WTC11 (cell line): ENCODE measurements around the gene TMEM165. TPM values are rescaled to one million over a fixed set of nuclear protein-coding genes. Genes with fewer than 3 reads are reported as not detected.

Experiments used
- ATAC-seq: fragments of 200-7000 bp; cut with Tn5 transposase; 2 replicates; pipeline ENCODE4 v1.10.0; 2021; ENCODE audit warnings: mild to moderate bottlenecking, moderate library complexity
- CTCF ChIA-PET: fragments of 300-600 bp; sonication (Branson Sonifier 250); formaldehyde crosslinking; loops from one replicate; lab custom pipeline; 2021; ENCODE audit warnings: antibody characterized with exemption; lab: Charles Lee
- POLR2A ChIA-PET: fragments of 350-600 bp; sonication (Branson Sonifier 250); formaldehyde crosslinking; loops from one replicate; lab custom pipeline; 2021; ENCODE audit warnings: antibody characterized with exemption; lab: Charles Lee
- DNase-seq: peaks from one replicate; pipeline ENCODE4 v3.0.0; 2021; ENCODE audit warnings: low spot score
- H3K27ac Mint-ChIP-seq: 2 replicates; pipeline ENCODE4 v1.8.0; 2021; ENCODE audit warnings: mixed read lengths
- H3K27me3 Mint-ChIP-seq: 2 replicates; pipeline ENCODE4 v1.8.0; 2021; ENCODE audit warnings: low read depth, mild to moderate bottlenecking, moderate library complexity, mixed read lengths
- H3K36me3 Mint-ChIP-seq: 2 replicates; pipeline ENCODE4 v1.8.0; 2021; ENCODE audit warnings: mixed read lengths
- H3K4me1 Mint-ChIP-seq: 2 replicates; pipeline ENCODE4 v1.8.0; 2022; ENCODE audit warnings: mixed read lengths
- H3K4me3 Mint-ChIP-seq: 2 replicates; pipeline ENCODE4 v1.8.0; 2021; ENCODE audit warnings: mild to moderate bottlenecking, moderate library complexity, mixed read lengths
- H3K9me3 Mint-ChIP-seq: 2 replicates; pipeline ENCODE4 v1.8.0; 2021; ENCODE audit warnings: mixed read lengths
- ATF3 ChIP-seq: sonication (generic); formaldehyde crosslinking; conservative IDR thresholded peaks from 2 replicates; pipeline ENCODE4 v1.8.1; 2022; ENCODE audit warnings: mild to moderate bottlenecking, missing genetic modification reagents
- E2F1 ChIP-seq: sonication (generic); formaldehyde crosslinking; IDR thresholded peaks from 2 replicates; pipeline ENCODE4 v1.8.0; 2022; ENCODE audit warnings: mild to moderate bottlenecking, missing genetic modification reagents
- FOXJ3 ChIP-seq: sonication (generic); formaldehyde crosslinking; IDR thresholded peaks from 2 replicates; pipeline ENCODE4 v1.9.0; 2021; ENCODE audit warnings: missing genetic modification reagents, mild to moderate bottlenecking, borderline replicate concordance
- FOXP4 ChIP-seq: sonication (generic); formaldehyde crosslinking; IDR thresholded peaks from 2 replicates; pipeline ENCODE4 v1.8.0; 2022; ENCODE audit warnings: mild to moderate bottlenecking, missing genetic modification reagents
- GRHL2 ChIP-seq: fragments of 250-450 bp; sonication (Bioruptor Pico); IDR thresholded peaks from 2 replicates; pipeline ENCODE4 v1.8.0; 2022; ENCODE audit warnings: mild to moderate bottlenecking, moderate library complexity; ENCODE audit not compliant: insufficient replicate concordance, severe bottlenecking
- HMGA2 ChIP-seq: fragments of 250-450 bp; sonication (Bioruptor Pico); IDR thresholded peaks from 2 replicates; pipeline ENCODE4 v1.4.0; 2021; ENCODE audit warnings: mild to moderate bottlenecking, moderate library complexity
- HMGXB4 ChIP-seq: sonication (generic); formaldehyde crosslinking; IDR thresholded peaks from 2 replicates; pipeline ENCODE4 v1.8.1; 2023; ENCODE audit warnings: mild to moderate bottlenecking, moderate library complexity, missing genetic modification reagents
- JUN ChIP-seq: sonication (generic); formaldehyde crosslinking; IDR thresholded peaks from 2 replicates; pipeline ENCODE4 v1.8.0; 2023; ENCODE audit warnings: mild to moderate bottlenecking, missing genetic modification reagents
- NR2C2 ChIP-seq: sonication (generic); formaldehyde crosslinking; IDR thresholded peaks from 2 replicates; pipeline ENCODE4 v1.8.0; 2022; ENCODE audit warnings: mild to moderate bottlenecking, missing genetic modification reagents
- PRDM15 ChIP-seq: sonication (generic); formaldehyde crosslinking; IDR thresholded peaks from 2 replicates; pipeline ENCODE4 v1.8.0; 2022; ENCODE audit warnings: missing genetic modification reagents
- SMAD4 ChIP-seq: sonication (generic); formaldehyde crosslinking; IDR thresholded peaks from 2 replicates; pipeline ENCODE4 v1.8.0; 2022; ENCODE audit warnings: mild to moderate bottlenecking, missing genetic modification reagents
- TEAD4 ChIP-seq: sonication (generic); formaldehyde crosslinking; IDR thresholded peaks from 2 replicates; pipeline ENCODE4 v1.8.0; 2022; ENCODE audit warnings: mild to moderate bottlenecking, missing genetic modification reagents
- USF2 ChIP-seq: sonication (generic); formaldehyde crosslinking; IDR thresholded peaks from 2 replicates; pipeline ENCODE4 v1.8.1; 2023; ENCODE audit warnings: mild to moderate bottlenecking, missing genetic modification reagents, moderate library complexity
- ZBTB21 ChIP-seq: sonication (generic); formaldehyde crosslinking; IDR thresholded peaks from 2 replicates; pipeline ENCODE4 v1.8.1; 2023; ENCODE audit warnings: mild to moderate bottlenecking, missing genetic modification reagents, borderline replicate concordance
- ZMAT4 ChIP-seq: fragments of 250-450 bp; sonication (Bioruptor Pico); IDR thresholded peaks from 2 replicates; pipeline ENCODE4 v1.9.0; 2021; ENCODE audit warnings: mild to moderate bottlenecking
- ZNF232 ChIP-seq: sonication (generic); formaldehyde crosslinking; IDR thresholded peaks from 2 replicates; pipeline ENCODE4 v1.8.0; 2022; ENCODE audit warnings: mild to moderate bottlenecking, missing genetic modification reagents
- ZNF263 ChIP-seq: sonication (generic); formaldehyde crosslinking; IDR thresholded peaks from 2 replicates; pipeline ENCODE4 v1.8.1; 2022; ENCODE audit warnings: low read depth, mild to moderate bottlenecking, moderate library complexity, missing genetic modification reagents
- ZNF317 ChIP-seq: sonication (generic); formaldehyde crosslinking; IDR thresholded peaks from 2 replicates; pipeline ENCODE4 v1.8.1; 2023; ENCODE audit warnings: low read depth, mild to moderate bottlenecking, moderate library complexity, missing genetic modification reagents, borderline replicate concordance
- ZNF396 ChIP-seq: fragments of 250-450 bp; sonication (Bioruptor Pico); IDR thresholded peaks from 2 replicates; pipeline ENCODE4 v1.8.0; 2021; ENCODE audit warnings: mild to moderate bottlenecking, moderate library complexity, borderline replicate concordance
- total RNA-seq: library from RNA; stranded (reverse); gene quantifications from 3 replicates; pipeline ENCODE4 v1.2.3, GENCODE V29; 2021
- TF ChIP-seq, protein P1 (sequence below): sonication (generic); formaldehyde crosslinking; IDR thresholded peaks from 2 replicates; pipeline ENCODE4 v1.8.1; 2022; ENCODE audit warnings: missing genetic modification reagents, borderline replicate concordance

Gene TMEM165
- total RNA-seq, 1 experiment from 2014 or later = 88.6 TPM

DNA sequence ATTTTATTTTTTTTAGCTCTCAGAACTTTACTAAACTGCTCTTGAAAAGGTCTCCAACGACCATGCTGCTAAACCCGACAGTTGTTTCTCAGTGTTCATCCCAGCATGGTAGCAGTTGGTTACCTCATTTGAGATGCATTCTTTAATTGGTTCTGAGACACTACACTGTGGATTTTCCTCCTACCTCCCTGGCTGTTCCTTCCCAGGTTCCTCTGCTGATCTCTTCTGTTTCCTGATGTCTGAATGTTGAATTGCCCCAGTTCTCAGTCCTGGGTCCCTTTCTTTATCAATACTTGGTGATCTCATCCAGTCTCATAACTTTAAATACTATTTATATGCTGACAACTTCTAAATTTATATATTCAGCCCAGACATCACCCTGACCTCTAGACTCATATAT lies 19.1 kb upstream of the TMEM165 start (continued):
- no peak for TF ChIP-seq ZMAT4 (CRISPR knock-in tag)
- no peak for TF ChIP-seq E2F1 (CRISPR knock-in tag)
- TF ChIP-seq FOXP4 (CRISPR knock-in tag) = no peak
- TF ChIP-seq ZBTB21 (CRISPR knock-in tag) = no peak
- TF ChIP-seq ATF3 (CRISPR knock-in tag) = no peak
- no peak for TF ChIP-seq HMGA2 (CRISPR knock-in tag)
- no peak for TF ChIP-seq SMAD4 (CRISPR knock-in tag)
- TF ChIP-seq ZNF317 (CRISPR knock-in tag) = no peak
- TF ChIP-seq TEAD4 (CRISPR knock-in tag) = no peak
- TF ChIP-seq NR2C2 = no peak
- TF ChIP-seq USF2 = no peak
- TF ChIP-seq HMGXB4 = no peak

DNA sequence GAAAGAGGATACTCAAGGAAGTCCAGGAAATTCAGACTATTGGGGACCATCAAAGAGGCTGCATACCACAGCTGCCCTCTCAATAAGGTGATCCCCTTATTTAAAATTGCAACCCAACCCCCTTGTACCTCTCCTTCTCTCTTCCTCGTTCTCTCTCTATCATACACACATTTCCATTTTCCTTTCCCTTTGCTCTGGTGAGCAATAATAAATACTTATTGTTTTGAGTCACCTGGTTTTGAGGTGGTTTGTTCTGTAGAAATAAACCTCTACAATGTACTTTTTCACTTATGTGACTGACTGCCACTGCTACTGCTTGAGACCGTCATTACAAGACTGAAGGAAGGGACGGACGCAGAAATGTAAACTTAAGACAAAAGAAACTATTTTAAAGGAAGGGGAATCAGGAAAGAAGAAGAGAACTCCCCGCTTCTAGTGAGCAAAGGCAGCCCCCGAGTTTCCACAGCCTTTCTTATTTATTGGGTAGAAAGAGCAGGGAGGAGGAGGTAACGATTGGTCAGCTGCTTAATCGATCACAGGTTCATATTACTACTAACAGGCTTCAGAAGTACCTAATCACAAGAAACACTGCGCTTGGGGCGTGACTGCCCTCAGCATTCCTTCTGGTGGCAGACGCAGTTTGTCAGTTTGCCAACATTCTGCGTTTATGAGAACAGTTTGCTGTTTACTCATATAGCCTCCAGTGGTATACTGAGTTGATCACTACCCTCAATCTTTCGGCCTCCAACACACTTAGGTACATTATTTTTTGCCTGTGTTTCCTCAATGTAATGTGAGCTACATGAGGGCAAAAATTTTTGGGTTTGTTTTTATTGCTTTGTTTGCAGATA lies 16.9 kb upstream of the TMEM165 start:
- CTCF ChIA-PET = no interaction called here
- no peaks in the 10 kb centered on the region for H3K36me3 Mint-ChIP-seq
- TF ChIP-seq ZNF232 = no peak
- TF ChIP-seq ZBTB21 (CRISPR knock-in tag) = no peak
- TF ChIP-seq GRHL2 (CRISPR knock-in tag) = no peak
- no peak for TF ChIP-seq JUN (CRISPR knock-in tag)
- no peak for TF ChIP-seq ZNF396 (CRISPR knock-in tag)
- TF ChIP-seq PRDM15 = no peak
- no peak for TF ChIP-seq FOXJ3 (CRISPR knock-in tag)
- TF ChIP-seq, protein P1, sequence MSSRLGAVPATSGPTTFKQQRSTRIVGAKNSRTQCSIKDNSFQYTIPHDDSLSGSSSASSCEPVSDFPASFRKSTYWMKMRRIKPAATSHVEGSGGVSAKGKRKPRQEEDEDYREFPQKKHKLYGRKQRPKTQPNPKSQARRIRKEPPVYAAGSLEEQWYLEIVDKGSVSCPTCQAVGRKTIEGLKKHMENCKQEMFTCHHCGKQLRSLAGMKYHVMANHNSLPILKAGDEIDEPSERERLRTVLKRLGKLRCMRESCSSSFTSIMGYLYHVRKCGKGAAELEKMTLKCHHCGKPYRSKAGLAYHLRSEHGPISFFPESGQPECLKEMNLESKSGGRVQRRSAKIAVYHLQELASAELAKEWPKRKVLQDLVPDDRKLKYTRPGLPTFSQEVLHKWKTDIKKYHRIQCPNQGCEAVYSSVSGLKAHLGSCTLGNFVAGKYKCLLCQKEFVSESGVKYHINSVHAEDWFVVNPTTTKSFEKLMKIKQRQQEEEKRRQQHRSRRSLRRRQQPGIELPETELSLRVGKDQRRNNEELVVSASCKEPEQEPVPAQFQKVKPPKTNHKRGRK (CRISPR knock-in tag) = no peak
- no peak for TF ChIP-seq ZNF263 (CRISPR knock-in tag)
- no peak for TF ChIP-seq HMGXB4
- POLR2A ChIA-PET = no interaction called here
- no peaks in the 10 kb centered on the region for H3K27me3 Mint-ChIP-seq
- H3K4me1 Mint-ChIP-seq = no peaks in the 10 kb centered on the region; the same call in 1 of the 2 replicates
- no peak overlapping the region for H3K4me3 Mint-ChIP-seq
- no peak for ATAC-seq
- DNase-seq = no peak
- no peaks in the 10 kb centered on the region for H3K9me3 Mint-ChIP-seq
- H3K27ac Mint-ChIP-seq = no peak overlapping the region
